ENCODE measurements around the gene RILPL1. TPM values are rescaled to one million over a fixed set of nuclear protein-coding genes. Genes with fewer than 3 reads are reported as not detected.
"Not testable (repeated sequence)": the region's sequence is repeated elsewhere in the genome, so short reads cannot be mapped to it uniquely, and the experiment has no call there.

RILPL1 gene
- total and polyA plus RNA-seq, 7 donors: 1.4 to 30.5 (median 12.1) TPM

- Histone ChIP-seq H3K27ac (no peak overlapping the region), H3K4me1 (no peaks in the 10 kb centered on the region), H3K4me3 (no peak overlapping the region), H3K9me3 (no peaks in the 10 kb centered on the region), H3K27me3 (no peaks in the 10 kb centered on the region), H3K36me3 (no peaks in the 10 kb centered on the region)
- intact Hi-C loops (cut with DNase I): no loop called here
- WGBS, 2 donors: 93% methylated on average over 2 of the region's 2 CpGs
- no peak for DNase-seq
- TF ChIP-seq POLR2A (IDR thresholded peaks at IDR 0.05) (no peak), CTCF (IDR thresholded peaks at IDR 0.05) (no peak), POLR2AphosphoS5 (IDR thresholded peaks at IDR 0.05) (no peak), EP300 (IDR thresholded peaks at IDR 0.05) (no peak)
These were observed 17.2 kb upstream of the RILPL1 start for GRCh38 chr12:123550700-123551099.

- no peak for DNase-seq
- Histone ChIP-seq H3K27ac (no peak overlapping the region), H3K36me3 (no peaks in the 10 kb centered on the region), H3K4me1 (no peaks in the 10 kb centered on the region), H3K4me3 (no peak overlapping the region), H3K9me3 (no peaks in the 10 kb centered on the region), H3K27me3 (no peaks in the 10 kb centered on the region)
- WGBS, 2 donors: 57 to 60% methylated on average over 3 of the region's 3 CpGs
- TF ChIP-seq POLR2AphosphoS5 (IDR thresholded peaks at IDR 0.05) (no peak), CTCF (IDR thresholded peaks at IDR 0.05) (no peak), EP300 (IDR thresholded peaks at IDR 0.05) (no peak), POLR2A (IDR thresholded peaks at IDR 0.05) (no peak)
- intact Hi-C loops (cut with DNase I): no loop called here
These were observed 14.6 kb upstream of the RILPL1 start for GRCh38 chr12:123548107-123548506.

GRCh38 chr12:123546281-123546680 lies 12.8 kb upstream of the RILPL1 start:
- Histone ChIP-seq H3K4me3 (no peak overlapping the region), H3K9me3 (no peaks in the 10 kb centered on the region), H3K27ac (no peak overlapping the region), H3K36me3 (no peaks in the 10 kb centered on the region), H3K4me1 (no peaks in the 10 kb centered on the region), H3K27me3 (no peaks in the 10 kb centered on the region)
- TF ChIP-seq POLR2A (IDR thresholded peaks at IDR 0.05) (no peak), EP300 (IDR thresholded peaks at IDR 0.05) (no peak), CTCF (IDR thresholded peaks at IDR 0.05) (no peak), POLR2AphosphoS5 (IDR thresholded peaks at IDR 0.05) (no peak)
- intact Hi-C loops (cut with DNase I): no loop called here
- no peak for DNase-seq

GRCh38 chr12:123543541-123543940 lies 10.0 kb upstream of the RILPL1 start:
- WGBS, 2 donors: 83 to 96% methylated on average over 4 of the region's 4 CpGs
- DNase-seq: no peak
- no peaks in the 10 kb centered on the region for H3K36me3 ChIP-seq
- intact Hi-C loops (cut with DNase I): no loop called here
- no peak overlapping the region for H3K4me3 ChIP-seq
- TF ChIP-seq POLR2A (IDR thresholded peaks at IDR 0.05): no peak
- no peak for TF ChIP-seq EP300 (IDR thresholded peaks at IDR 0.05)
- no peak for TF ChIP-seq POLR2AphosphoS5 (IDR thresholded peaks at IDR 0.05)
- TF ChIP-seq CTCF (IDR thresholded peaks at IDR 0.05): no peak
- H3K27me3 ChIP-seq: no peaks in the 10 kb centered on the region
- no peaks in the 10 kb centered on the region for H3K4me1 ChIP-seq
- H3K9me3 ChIP-seq: no peaks in the 10 kb centered on the region
- H3K27ac ChIP-seq: no peak overlapping the region

GRCh38 chr12:123540899-123541662 lies 7.6 kb upstream of the RILPL1 start:
- intact Hi-C loops (cut with DNase I): no loop called here
- 88 to 89% methylated on average over 15 of the region's 15 CpGs for WGBS, 2 donors
- no peak for TF ChIP-seq POLR2A (IDR thresholded peaks at IDR 0.05)
- TF ChIP-seq POLR2AphosphoS5 (IDR thresholded peaks at IDR 0.05): no peak
- no peak for TF ChIP-seq CTCF (IDR thresholded peaks at IDR 0.05)
- TF ChIP-seq EP300 (IDR thresholded peaks at IDR 0.05): no peak
- Histone ChIP-seq H3K4me3 (no peak overlapping the region), H3K4me1 (no peaks in the 10 kb centered on the region), H3K27ac (no peak overlapping the region), H3K36me3 (no peaks in the 10 kb centered on the region), H3K9me3 (no peaks in the 10 kb centered on the region), H3K27me3 (no peaks in the 10 kb centered on the region)
- DNase-seq: no peak

- 70 to 76% methylated on average over 11 of the region's 11 CpGs for WGBS, 2 donors
- H3K27ac ChIP-seq, H3K27me3 ChIP-seq, H3K36me3 ChIP-seq, H3K9me3 ChIP-seq, H3K4me3 ChIP-seq, DNase-seq: not testable (repeated sequence)
- H3K4me1 ChIP-seq: peaks cover 0 to 28% (median 26%) of the 10 kb centered on the region in 4 donors
- intact Hi-C loops (cut with DNase I): loop anchor here (10.0 kb wide), 1 partner anchor 101 kb away; the partner anchor contains the start of gene RILPL2
These were observed 2.4 kb upstream of the RILPL1 start for GRCh38 chr12:123535952-123536351.

Measured in sigmoid colon (tissue), 7 donors.